ENCODE data around the gene CLBA1. TPM values are rescaled to one million over a fixed set of nuclear protein-coding genes. Genes with fewer than 3 reads are reported as not detected.

CLBA1 gene
- total and polyA plus RNA-seq, 8 donors: 7.1 to 17.2 (median 13.3) TPM

DNA sequence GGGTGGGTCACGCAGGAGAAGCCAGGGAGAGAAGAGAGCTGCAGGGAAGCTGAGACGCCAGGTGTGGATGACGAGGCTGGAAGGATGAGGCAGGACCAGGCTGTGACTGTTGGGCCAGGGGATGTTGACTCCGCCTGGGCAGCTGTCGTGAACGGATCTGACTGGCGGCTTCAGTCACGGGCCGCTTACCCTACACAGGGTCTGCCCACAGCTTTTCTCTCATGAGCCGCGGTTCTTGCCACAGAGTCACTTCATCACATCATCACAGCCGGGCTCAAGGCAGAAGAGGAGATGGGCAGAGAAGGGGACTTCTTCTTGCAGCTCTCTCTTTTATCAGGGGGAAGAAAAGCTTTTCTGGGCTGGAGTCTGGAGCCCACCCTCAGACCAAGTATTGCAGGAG, 7.7 kb downstream of the CLBA1 start:
- no peaks in the 10 kb centered on the region for H3K4me1 ChIP-seq
- no peaks in the 10 kb centered on the region for H3K9me3 ChIP-seq
- no peak overlapping the region for H3K4me3 ChIP-seq
- TF ChIP-seq, protein P1, sequence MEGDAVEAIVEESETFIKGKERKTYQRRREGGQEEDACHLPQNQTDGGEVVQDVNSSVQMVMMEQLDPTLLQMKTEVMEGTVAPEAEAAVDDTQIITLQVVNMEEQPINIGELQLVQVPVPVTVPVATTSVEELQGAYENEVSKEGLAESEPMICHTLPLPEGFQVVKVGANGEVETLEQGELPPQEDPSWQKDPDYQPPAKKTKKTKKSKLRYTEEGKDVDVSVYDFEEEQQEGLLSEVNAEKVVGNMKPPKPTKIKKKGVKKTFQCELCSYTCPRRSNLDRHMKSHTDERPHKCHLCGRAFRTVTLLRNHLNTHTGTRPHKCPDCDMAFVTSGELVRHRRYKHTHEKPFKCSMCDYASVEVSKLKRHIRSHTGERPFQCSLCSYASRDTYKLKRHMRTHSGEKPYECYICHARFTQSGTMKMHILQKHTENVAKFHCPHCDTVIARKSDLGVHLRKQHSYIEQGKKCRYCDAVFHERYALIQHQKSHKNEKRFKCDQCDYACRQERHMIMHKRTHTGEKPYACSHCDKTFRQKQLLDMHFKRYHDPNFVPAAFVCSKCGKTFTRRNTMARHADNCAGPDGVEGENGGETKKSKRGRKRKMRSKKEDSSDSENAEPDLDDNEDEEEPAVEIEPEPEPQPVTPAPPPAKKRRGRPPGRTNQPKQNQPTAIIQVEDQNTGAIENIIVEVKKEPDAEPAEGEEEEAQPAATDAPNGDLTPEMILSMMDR (IDR thresholded peaks at IDR 0.05): no peak
- H3K27ac ChIP-seq: no peak overlapping the region
- intact Hi-C loops (cut with DNase I): no loop called here
- no peaks in the 10 kb centered on the region for H3K27me3 ChIP-seq
- no peak for DNase-seq
- H3K36me3 ChIP-seq: peaks cover 0 to 31% of the 10 kb centered on the region in 2 donors
- ATAC-seq: no peak

DNA sequence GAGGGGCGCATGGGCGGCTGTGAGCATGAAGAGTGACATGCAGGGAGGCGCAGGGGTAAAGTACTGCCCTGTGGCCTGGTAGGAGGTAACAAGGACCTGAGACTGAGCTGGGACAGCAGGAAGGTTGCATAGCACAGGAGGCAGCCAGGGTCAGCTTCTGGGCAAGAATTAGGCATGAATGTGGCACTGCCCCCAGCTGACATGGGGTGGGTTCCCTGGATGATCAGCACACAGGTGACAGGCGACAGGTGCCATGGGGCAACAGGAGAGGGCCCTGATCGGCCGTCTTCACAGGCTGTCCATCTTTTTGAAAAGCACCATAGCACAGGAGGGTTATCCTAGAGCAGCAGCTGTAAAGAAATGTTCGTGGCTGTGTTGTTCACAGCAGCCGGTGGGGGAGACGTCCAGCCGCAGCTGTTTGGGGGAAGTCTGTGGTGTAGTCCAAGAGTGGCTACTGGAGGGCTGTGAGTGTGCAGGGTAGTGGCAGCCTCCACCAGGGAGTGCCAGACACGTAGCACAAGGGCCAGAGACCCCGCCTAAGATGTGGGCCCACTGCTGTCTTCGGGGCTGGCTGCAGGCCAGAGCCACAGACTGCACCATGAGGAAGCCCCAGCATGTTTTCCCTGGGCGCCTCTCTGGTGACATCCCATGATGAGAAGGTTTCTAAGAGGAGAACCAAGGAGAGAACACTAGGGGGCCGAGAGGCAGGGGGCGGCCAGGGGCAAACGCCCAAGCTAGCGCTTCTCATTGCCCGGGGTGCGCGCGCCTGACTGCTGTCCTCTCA, 8.4 kb downstream of the CLBA1 start:
- ATAC-seq (no peak), DNase-seq (no peak)
- Histone ChIP-seq H3K4me3 (no peak overlapping the region), H3K4me1 (no peaks in the 10 kb centered on the region), H3K27me3 (no peaks in the 10 kb centered on the region), H3K36me3 (peaks cover 0 to 31% of the 10 kb centered on the region in 2 donors), H3K9me3 (no peaks in the 10 kb centered on the region), H3K27ac (no peak overlapping the region)
- intact Hi-C loops (cut with DNase I): no loop called here
- TF ChIP-seq, protein P1 (IDR thresholded peaks at IDR 0.05): no peak

GRCh38 chr14:104994978-104995377, 9.4 kb downstream of the CLBA1 start:
- TF ChIP-seq, protein P1 (IDR thresholded peaks at IDR 0.05): no peak
- Histone ChIP-seq H3K36me3 (peaks cover 0 to 31% of the 10 kb centered on the region in 2 donors), H3K27ac (no peak overlapping the region), H3K4me3 (no peak overlapping the region), H3K9me3 (no peaks in the 10 kb centered on the region), H3K4me1 (no peaks in the 10 kb centered on the region), H3K27me3 (no peaks in the 10 kb centered on the region)
- intact Hi-C loops (cut with DNase I): no loop called here
- DNase-seq (no peak), ATAC-seq (no peak)

- Histone ChIP-seq H3K4me3 (no peak overlapping the region), H3K36me3 (peaks cover 0 to 31% of the 10 kb centered on the region in 2 donors), H3K9me3 (no peaks in the 10 kb centered on the region), H3K4me1 (no peaks in the 10 kb centered on the region), H3K27ac (no peak overlapping the region), H3K27me3 (no peaks in the 10 kb centered on the region)
- ATAC-seq: no peak
- intact Hi-C loops (cut with DNase I): no loop called here
- TF ChIP-seq, protein P1 (IDR thresholded peaks at IDR 0.05): no peak
- no peak for DNase-seq
Measured at GRCh38 chr14:104996032-104996431, 10.4 kb downstream of the CLBA1 start.

DNA sequence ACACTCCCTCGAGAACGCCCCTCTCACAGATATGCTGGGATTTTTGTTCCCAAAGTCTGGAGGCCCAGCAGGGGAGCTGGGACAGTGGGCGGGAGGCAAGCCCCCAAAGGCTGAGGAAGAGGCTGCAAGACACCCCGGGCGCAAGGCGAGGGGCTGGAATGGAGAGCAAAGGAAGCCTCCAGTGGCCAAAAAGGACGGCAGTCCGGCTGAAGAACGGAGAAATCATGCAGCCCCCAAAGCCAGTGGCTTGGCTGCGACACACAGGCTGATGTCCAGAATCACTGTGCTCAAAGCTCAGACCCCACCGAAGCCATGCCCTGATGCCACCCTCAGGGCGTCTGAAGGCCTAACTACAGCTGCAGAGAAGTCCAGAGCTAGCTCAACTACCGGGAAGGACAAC, 10.9 kb downstream of the CLBA1 start:
- no peaks in the 10 kb centered on the region for H3K27me3 ChIP-seq
- ATAC-seq: no peak
- no peak overlapping the region for H3K4me3 ChIP-seq
- DNase-seq: no peak
- H3K9me3 ChIP-seq: no peaks in the 10 kb centered on the region
- intact Hi-C loops (cut with DNase I): no loop called here
- H3K36me3 ChIP-seq: peaks cover 0 to 31% of the 10 kb centered on the region in 2 donors
- no peaks in the 10 kb centered on the region for H3K4me1 ChIP-seq
- TF ChIP-seq, protein P1 (IDR thresholded peaks at IDR 0.05): no peak
- no peak overlapping the region for H3K27ac ChIP-seq

Measured in left lung (tissue), 10 donors.